ENCODE data around the gene LRIT3. TPM values are rescaled to one million over a fixed set of nuclear protein-coding genes. Genes with fewer than 3 reads are reported as not detected.

The LRIT3 gene
- total and polyA plus RNA-seq, 2 donors (not counting 3 experiments of a cell fraction or from before 2014, with no cell fraction given) = 0.06 to 0.13 TPM

DNA sequence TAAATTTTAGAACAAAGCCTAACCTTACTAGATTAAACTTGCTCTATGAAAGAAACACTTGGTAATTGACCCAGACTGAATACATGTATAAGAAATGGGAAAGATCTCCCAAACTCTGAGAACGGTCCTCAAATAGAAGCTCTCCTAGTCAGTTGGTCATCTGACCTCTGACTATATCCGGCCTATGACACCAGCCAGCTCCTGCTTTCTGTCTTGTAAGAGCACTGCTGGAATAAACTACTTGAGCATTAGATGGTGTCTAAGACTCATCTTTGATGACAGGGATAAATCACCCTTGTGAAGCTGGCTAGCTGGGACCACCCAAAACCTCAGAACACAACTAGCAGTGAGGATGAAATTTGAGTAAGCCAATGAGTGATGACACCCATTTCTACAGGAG is 24.2 kb downstream of the LRIT3 start:
- H3K9me3 ChIP-seq (replicated peaks; ENCODE audit: control insufficient read depth, insufficient read depth, low read length) = no peaks in the 10 kb centered on the region
- H3K27me3 ChIP-seq (ENCODE audit: control insufficient read depth in 2 of 2, insufficient read depth in 2 of 2, low read length in 2 of 2) = no peaks in the 10 kb centered on the region
- POLR2A ChIA-PET = no interaction called here
- no peak overlapping the region for H3K27ac ChIP-seq (ENCODE audit: insufficient read depth, low read depth, low read length)
- H3K4me3 ChIP-seq (replicated peaks in 1 of 3; ENCODE audit: insufficient read depth in 1 of 3, low read depth in 1 of 3, low read length in 3 of 3) = no peak overlapping the region
- BruUV-seq (replicated peaks) = no TSS peak
- no peak overlapping the region for H3K9ac ChIP-seq (replicated peaks; ENCODE audit: extremely low read depth, insufficient read depth, low read length)
- H3K36me3 ChIP-seq (ENCODE audit: control insufficient read depth in 2 of 2, extremely low read depth in 1 of 2, insufficient read depth in 2 of 2, low read length in 2 of 2) = no peaks in the 10 kb centered on the region
- no peak overlapping the region for H2AFZ ChIP-seq (ENCODE audit: low read depth, low read length)
- H3K9me1 ChIP-seq (replicated peaks; ENCODE audit: control insufficient read depth, extremely low read depth, insufficient read depth, low read length) = no peaks in the 10 kb centered on the region
- H3K79me2 ChIP-seq (ENCODE audit: control insufficient read depth, insufficient read depth, low read length) = no peaks in the 10 kb centered on the region
- DNase-seq (ENCODE audit: low read depth, low spot score) = no peak
- intact Hi-C loops (cut with micrococcal nuclease) (no loop called here), dilution Hi-C loops (cut with MboI; ENCODE audit: extremely low pct_ligation_motif_present, low sequenced_read_pairs) (no loop called here)
- FAIRE-seq = no peak
- H3K4me2 ChIP-seq (ENCODE audit: insufficient read depth, low read length) = no peak overlapping the region
- CTCF ChIA-PET = no interaction called here
- TF ChIP-seq CTCF (IDR thresholded peaks at IDR 0.05; ENCODE audit: extremely low read depth in 1 of 2, insufficient read depth in 1 of 2, low read depth in 1 of 2, low read length in 2 of 2) (no peak), EZH2 (IDR thresholded peaks at IDR 0.05; ENCODE audit: borderline replicate concordance, low read depth, low read length, severe bottlenecking) (no peak), POLR2AphosphoS5 (IDR thresholded peaks at IDR 0.05; ENCODE audit: insufficient read depth, low read depth, low read length) (no peak), MAX (IDR thresholded peaks at IDR 0.05; ENCODE audit: insufficient read depth, insufficient read length) (no peak), POLR2A (IDR thresholded peaks at IDR 0.05; ENCODE audit: low read depth, low read length) (no peak), FOS (IDR thresholded peaks at IDR 0.05; ENCODE audit: borderline replicate concordance, insufficient read depth, low read length) (no peak), MYC (IDR thresholded peaks at IDR 0.05; ENCODE audit: low read depth, low read length) (no peak), GATA2 (IDR thresholded peaks at IDR 0.05; ENCODE audit: insufficient read depth, insufficient read length, low read depth, low read length) (no peak), JUN (IDR thresholded peaks at IDR 0.05; ENCODE audit: borderline replicate concordance, insufficient read depth, insufficient read length, low read depth) (no peak)
- no peaks in the 10 kb centered on the region for H3K4me1 ChIP-seq (ENCODE audit: control insufficient read depth, extremely low read depth, insufficient read depth, low read length)
- no peaks in the 10 kb centered on the region for H4K20me1 ChIP-seq (replicated peaks; ENCODE audit: control insufficient read depth, extremely low read depth, insufficient read depth, low read length)
